Activated naive CD8-positive, alpha-beta T cell treated with anti-CD3 and anti-CD28 coated beads, Interleukin-2, amount 10 ng/mL, durations not matched to agents 7 days and 5 days (primary cell): Measurements from ENCODE around the gene DNASE1. TPM values are rescaled to one million over a fixed set of nuclear protein-coding genes. Genes with fewer than 3 reads are reported as not detected.
"Not testable (repeated sequence)": the region's sequence is repeated elsewhere in the genome, so short reads cannot be mapped to it uniquely, and the experiment has no call there.

Source experiments
- ATAC-seq: fragments of 150-1000 bp; cut with Tn5 transposase; one replicate; pipeline ENCODE4 v1.10.0; 2021; ENCODE audit warnings: low read depth, moderate library complexity
- POLR2A ChIA-PET: fragments of 350-600 bp; sonication (Branson Sonifier 250); formaldehyde crosslinking; loops from one replicate; lab custom pipeline; 2021; ENCODE audit warnings: antibody characterized with exemption; lab: Charles Lee
- DNase-seq: peaks from one replicate; pipeline ENCODE4 v3.0.0; 2021
- H3K27ac Mint-ChIP-seq: one replicate; pipeline ENCODE4 v1.8.0; 2022; ENCODE audit warnings: mild to moderate bottlenecking, mixed read lengths
- H3K27me3 Mint-ChIP-seq: one replicate; pipeline ENCODE4 v1.8.0; 2022; ENCODE audit warnings: mild to moderate bottlenecking, moderate library complexity, mixed read lengths
- H3K36me3 Mint-ChIP-seq: one replicate; pipeline ENCODE4 v1.8.0; 2021; ENCODE audit warnings: mild to moderate bottlenecking, mixed read lengths
- H3K4me1 Mint-ChIP-seq: one replicate; pipeline ENCODE4 v1.8.0; 2021; ENCODE audit warnings: mixed read lengths
- H3K4me3 Mint-ChIP-seq: one replicate; pipeline ENCODE4 v1.8.0; 2022; ENCODE audit warnings: mild to moderate bottlenecking, moderate library complexity, mixed read lengths
- H3K9me3 Mint-ChIP-seq: one replicate; pipeline ENCODE4 v1.8.0; 2021; ENCODE audit warnings: mixed read lengths
- total RNA-seq, 2 experiments: library from RNA; stranded (reverse); gene quantifications; one replicate each; pipeline ENCODE4 v1.2.3, GENCODE V29; 2021

DNASE1 gene
- total RNA-seq = 10 to 100 TPM; 49.6 to 53.9 TPM

GRCh38 chr16:3654249-3654991 is at the start of gene DNASE1:
TSS of gene DNASE1 (plus strand) at chr16:3654691. CDS start at chr16:3655374, 683 bp downstream.
- Mint-ChIP-seq H3K4me3 (no peak within 1 kb of the TSS), H3K9me3 (no peaks in the 10 kb centered on the region), H3K27me3 (no peaks in the 10 kb centered on the region), H3K36me3 (peaks cover 12% of the 10 kb centered on the region), H3K27ac (peak within 1 kb of the TSS; percentile 74), H3K4me1 (peaks cover 7% of the 10 kb centered on the region)
- POLR2A ChIA-PET = no interaction called here
- DNase-seq (peak; percentile 63), ATAC-seq (peak; percentile 68)

GRCh38 chr16:3606441-3606840 is 48.0 kb upstream of the DNASE1 start:
- H3K4me3 Mint-ChIP-seq = no peak overlapping the region
- POLR2A ChIA-PET = no interaction called here

GRCh38 chr16:3607161-3607560 is 47.3 kb upstream of the DNASE1 start:
- POLR2A ChIA-PET = interaction anchor here (0.9 kb wide), 1 partner anchor 30 kb away, joined by 3 read pairs; the partner anchor contains the start of gene NLRC3
- no peak overlapping the region for H3K4me3 Mint-ChIP-seq
- H3K27ac Mint-ChIP-seq = no peak overlapping the region
- peaks cover 19% of the 10 kb centered on the region for H3K36me3 Mint-ChIP-seq
- no peaks in the 10 kb centered on the region for H3K9me3 Mint-ChIP-seq
- H3K4me1 Mint-ChIP-seq = peaks cover 29% of the 10 kb centered on the region
- H3K27me3 Mint-ChIP-seq = no peaks in the 10 kb centered on the region
- DNase-seq (no peak), ATAC-seq (no peak)

More at GRCh38 chr16:3606441-3606840, 48.0 kb upstream of the DNASE1 start:
- DNase-seq (peak; percentile 12), ATAC-seq (no peak)
- H3K9me3 Mint-ChIP-seq = no peaks in the 10 kb centered on the region
- H3K27ac Mint-ChIP-seq = peak overlapping the region; percentile 38
- H3K4me1 Mint-ChIP-seq = peaks cover 28% of the 10 kb centered on the region
- peaks cover 20% of the 10 kb centered on the region for H3K36me3 Mint-ChIP-seq
- H3K27me3 Mint-ChIP-seq = no peaks in the 10 kb centered on the region

- no peaks in the 10 kb centered on the region for H3K9me3 Mint-ChIP-seq
- no peaks in the 10 kb centered on the region for H3K27me3 Mint-ChIP-seq
- no peak for DNase-seq
- POLR2A ChIA-PET = interaction anchor here (0.9 kb wide), 1 partner anchor 31 kb away, joined by 3 read pairs; the partner anchor contains the start of gene NLRC3
- peaks cover 20% of the 10 kb centered on the region for H3K36me3 Mint-ChIP-seq
- H3K27ac Mint-ChIP-seq = no peak overlapping the region
- peaks cover 31% of the 10 kb centered on the region for H3K4me1 Mint-ChIP-seq
- H3K4me3 Mint-ChIP-seq = no peak overlapping the region
- no peak for ATAC-seq
Measured at GRCh38 chr16:3607634-3608033, 46.9 kb upstream of the DNASE1 start.

- POLR2A ChIA-PET = interaction anchor here (0.9 kb wide), 1 partner anchor 31 kb away, joined by 3 read pairs; the partner anchor contains the start of gene NLRC3
- Mint-ChIP-seq H3K27ac (no peak overlapping the region), H3K36me3 (peaks cover 23% of the 10 kb centered on the region), H3K27me3 (no peaks in the 10 kb centered on the region), H3K4me1 (peaks cover 35% of the 10 kb centered on the region), H3K9me3 (no peaks in the 10 kb centered on the region), H3K4me3 (no peak overlapping the region)
- ATAC-seq (no peak), DNase-seq (no peak)
Measured at GRCh38 chr16:3608069-3608468, 46.4 kb upstream of the DNASE1 start.

- POLR2A ChIA-PET, ATAC-seq, H3K27ac Mint-ChIP-seq, H3K9me3 Mint-ChIP-seq, H3K4me3 Mint-ChIP-seq, H3K27me3 Mint-ChIP-seq, DNase-seq: not testable (repeated sequence)
- Mint-ChIP-seq H3K36me3 (peaks cover 24% of the 10 kb centered on the region), H3K4me1 (peaks cover 41% of the 10 kb centered on the region)
Measured at GRCh38 chr16:3608976-3609375, 45.5 kb upstream of the DNASE1 start.

GRCh38 chr16:3609895-3610697 is 44.4 kb upstream of the DNASE1 start:
- DNase-seq (peak; percentile 6), ATAC-seq (no peak)
- peaks cover 49% of the 10 kb centered on the region for H3K4me1 Mint-ChIP-seq
- POLR2A ChIA-PET = interaction anchor here (0.7 kb wide), 1 partner anchor 31 kb away, joined by 4 read pairs; no protein-coding TSS in a partner anchor
- H3K9me3 Mint-ChIP-seq = no peaks in the 10 kb centered on the region
- H3K27ac Mint-ChIP-seq = peak overlapping the region; percentile 73
- H3K4me3 Mint-ChIP-seq = peak overlapping the region; percentile 100
- peaks cover 32% of the 10 kb centered on the region for H3K36me3 Mint-ChIP-seq
- no peaks in the 10 kb centered on the region for H3K27me3 Mint-ChIP-seq

- H3K4me3 Mint-ChIP-seq = peak overlapping the region; percentile 100
- peaks cover 36% of the 10 kb centered on the region for H3K36me3 Mint-ChIP-seq
- DNase-seq = no peak
- H3K27me3 Mint-ChIP-seq = no peaks in the 10 kb centered on the region
- no peaks in the 10 kb centered on the region for H3K9me3 Mint-ChIP-seq
- H3K27ac Mint-ChIP-seq = peak overlapping the region; percentile 73
- H3K4me1 Mint-ChIP-seq = peaks cover 53% of the 10 kb centered on the region
- no peak for ATAC-seq
- POLR2A ChIA-PET = interaction anchor here (0.7 kb wide), 1 partner anchor 32 kb away, joined by 4 read pairs; no protein-coding TSS in a partner anchor
Measured at GRCh38 chr16:3610698-3611145, 43.8 kb upstream of the DNASE1 start.

- peaks cover 55% of the 10 kb centered on the region for H3K4me1 Mint-ChIP-seq
- H3K4me3 Mint-ChIP-seq = peak within 1 kb of the TSS; percentile 100
- peaks cover 42% of the 10 kb centered on the region for H3K36me3 Mint-ChIP-seq
- ATAC-seq (peak; percentile 91), DNase-seq (peak; percentile 99)
- H3K27ac Mint-ChIP-seq = peak within 1 kb of the TSS; percentile 100
- no peaks in the 10 kb centered on the region for H3K9me3 Mint-ChIP-seq
- no peaks in the 10 kb centered on the region for H3K27me3 Mint-ChIP-seq
- POLR2A ChIA-PET = interaction anchor here (0.7 to 1.5 kb wide), 11 partner anchors 11 to 537 kb away, joined by 3 to 35 read pairs (median 6); partner anchors contain the start of genes CLUAP1 and NLRC3
Measured at GRCh38 chr16:3611146-3611975, 43.1 kb upstream of the DNASE1 start, which contains the start of gene SLX4. TSS of gene SLX4 (minus strand) at chr16:3611606. CDS start at chr16:3608964, 2,642 bp downstream.

GRCh38 chr16:3612510-3613466 is 41.7 kb upstream of the DNASE1 start:
- peak overlapping the region; percentile 100 for H3K27ac Mint-ChIP-seq
- ATAC-seq (no peak), DNase-seq (peak; percentile 15)
- H3K9me3 Mint-ChIP-seq = no peaks in the 10 kb centered on the region
- H3K36me3 Mint-ChIP-seq = peaks cover 47% of the 10 kb centered on the region
- peak overlapping the region; percentile 100 for H3K4me3 Mint-ChIP-seq
- no peaks in the 10 kb centered on the region for H3K27me3 Mint-ChIP-seq
- POLR2A ChIA-PET = interaction anchor here (0.6 to 1.5 kb wide), 11 partner anchors 10 to 538 kb away, joined by 3 to 35 read pairs (median 6); partner anchors contain the start of genes CLUAP1 and NLRC3
- peaks cover 50% of the 10 kb centered on the region for H3K4me1 Mint-ChIP-seq

- ATAC-seq (no peak), DNase-seq (no peak)
- no peak overlapping the region for H3K4me3 Mint-ChIP-seq
- H3K4me1 Mint-ChIP-seq = peaks cover 23% of the 10 kb centered on the region
- no peaks in the 10 kb centered on the region for H3K27me3 Mint-ChIP-seq
- H3K36me3 Mint-ChIP-seq = peaks cover 35% of the 10 kb centered on the region
- H3K9me3 Mint-ChIP-seq = no peaks in the 10 kb centered on the region
- H3K27ac Mint-ChIP-seq = peak overlapping the region; percentile 13
- POLR2A ChIA-PET = no interaction called here
Measured at GRCh38 chr16:3618769-3619141, 35.7 kb upstream of the DNASE1 start.
